Stimulated activated CD8-positive, alpha-beta memory T cell treated with anti-CD3 and anti-CD28 coated beads, Interleukin-4, amount 100 ng/mL, for 1 hour (primary cell): ENCODE measurements around the gene LEMD1.
"Not testable (repeated sequence)": the region's sequence is repeated elsewhere in the genome, so short reads cannot be mapped to it uniquely, and the experiment has no call there.

ENCODE experiments used
- DNase-seq, 2 donors: peaks; one replicate each; pipeline ENCODE4 v3.0.0-alpha.2; 2020; ENCODE audit warnings: low read depth in 2 of 2, low spot score in 1 of 2

LEMD1 gene

DNA sequence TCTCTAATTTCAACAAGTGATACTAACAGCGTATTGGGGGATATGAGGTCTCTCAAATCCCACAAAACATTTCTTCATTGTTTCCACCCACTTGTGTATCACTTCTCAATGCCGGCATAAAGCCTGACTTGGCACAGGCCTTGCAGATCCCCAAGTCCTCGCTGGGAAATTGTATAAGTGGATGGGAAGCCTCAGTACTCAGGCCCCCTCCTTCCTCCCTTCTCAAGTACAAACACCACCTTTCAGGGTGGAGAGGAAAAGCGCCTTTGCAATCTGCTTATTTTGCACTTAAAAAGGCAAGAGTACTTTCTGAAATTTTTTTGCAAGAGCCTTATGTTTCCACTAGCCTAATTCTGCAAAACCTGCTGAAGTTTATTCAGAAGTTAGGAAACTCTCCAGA, 39.3 kb downstream of the LEMD1 start:
- no peak for DNase-seq

DNA sequence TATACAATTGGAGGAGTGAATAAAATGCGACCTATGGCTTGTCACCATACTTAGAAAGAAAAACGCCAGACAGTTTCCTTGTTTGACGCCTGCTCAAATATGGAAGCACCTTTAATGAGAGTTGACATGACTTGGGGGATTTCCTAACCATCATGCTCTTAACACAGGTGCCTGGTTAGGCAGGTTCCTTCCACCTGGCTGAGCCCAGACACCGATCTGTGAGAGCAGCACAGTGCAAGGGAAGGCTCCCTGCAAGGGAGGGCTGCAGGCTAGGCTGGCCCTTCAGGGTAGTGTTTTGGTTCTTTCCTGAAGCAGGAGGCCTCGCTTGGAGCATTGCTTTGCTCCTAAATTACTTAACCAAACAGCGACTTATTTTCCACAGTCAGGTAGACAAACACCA, 40.6 kb downstream of the LEMD1 start:
- no peak for DNase-seq

DNA sequence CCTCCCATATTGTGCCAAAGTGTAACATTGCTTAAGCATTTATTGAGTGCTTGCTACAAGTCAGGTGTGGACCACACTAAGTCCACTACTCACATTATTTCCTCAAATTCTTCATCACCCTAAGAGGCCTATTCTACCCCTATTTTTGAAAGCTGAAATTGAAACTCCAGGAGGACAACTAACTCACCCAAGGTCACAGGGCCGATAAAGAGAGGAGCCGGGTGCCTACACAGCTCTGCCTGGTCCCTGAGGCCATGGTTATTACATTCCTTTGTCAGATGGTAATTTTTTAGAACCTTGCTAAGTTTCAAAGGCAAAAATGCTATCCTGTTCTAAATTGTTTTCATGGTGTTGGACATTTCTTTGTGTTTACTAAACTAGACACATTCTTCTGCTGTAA, 41.0 kb downstream of the LEMD1 start:
- DNase-seq: no peak

DNA sequence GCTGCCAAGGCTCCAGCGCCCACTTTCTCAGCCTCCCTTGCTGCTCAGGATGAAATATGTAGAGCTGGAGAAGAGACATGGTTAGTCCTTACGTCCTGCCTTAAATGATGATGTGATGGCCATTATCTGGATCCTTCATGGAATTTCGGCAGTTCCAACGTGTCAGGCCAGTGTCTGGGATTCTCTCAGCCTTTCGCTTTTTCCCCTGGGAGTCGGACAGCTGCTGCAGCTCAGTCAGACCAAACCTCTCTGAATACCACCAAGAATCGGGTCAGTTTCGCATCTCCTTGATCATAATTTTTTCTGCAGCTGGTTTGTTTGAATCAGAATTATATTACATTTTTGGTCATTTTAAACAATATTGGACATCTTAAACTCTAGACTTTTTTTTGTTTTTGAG, 42.8 kb downstream of the LEMD1 start:
- DNase-seq: no peak

DNA sequence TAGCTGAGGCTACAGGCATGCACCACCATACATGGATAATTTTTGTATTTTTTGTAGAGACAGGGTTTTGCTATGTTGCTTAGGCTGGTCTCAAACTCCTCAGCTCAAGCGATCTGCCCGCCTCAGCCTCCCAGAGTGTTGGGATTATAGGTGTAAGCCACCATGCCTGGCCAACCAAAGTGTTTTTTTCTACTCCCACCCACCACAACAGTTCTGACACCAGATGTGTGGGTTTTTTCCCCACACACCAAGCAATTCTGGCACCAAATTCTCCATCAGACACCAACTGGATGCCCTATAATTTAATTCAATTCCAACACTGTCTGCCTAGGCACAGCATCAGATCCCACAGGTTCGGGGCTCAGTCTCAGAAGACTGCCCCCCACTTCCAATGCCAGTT, 44.5 kb downstream of the LEMD1 start:
- no peak for DNase-seq

DNA sequence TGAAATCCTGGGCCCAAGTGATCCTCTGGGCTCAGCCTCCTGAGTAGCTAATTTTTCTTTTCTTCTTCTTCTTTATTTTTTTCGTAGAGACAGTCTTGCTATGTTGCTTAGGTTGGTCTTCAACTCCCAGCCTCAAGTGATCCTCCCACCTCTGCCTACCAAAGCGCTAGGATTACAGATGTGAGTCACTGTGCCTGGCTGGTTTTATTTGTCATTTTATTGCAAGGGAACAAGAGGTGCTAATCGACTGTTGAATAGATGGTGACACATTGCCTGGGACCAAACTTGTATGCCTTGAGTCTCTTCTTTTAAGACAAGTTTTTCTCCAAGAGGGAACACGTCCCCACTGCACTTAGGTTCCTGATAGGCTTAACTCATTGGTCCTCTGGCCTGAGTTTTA, 45.1 kb downstream of the LEMD1 start:
- DNase-seq: no peak

DNA sequence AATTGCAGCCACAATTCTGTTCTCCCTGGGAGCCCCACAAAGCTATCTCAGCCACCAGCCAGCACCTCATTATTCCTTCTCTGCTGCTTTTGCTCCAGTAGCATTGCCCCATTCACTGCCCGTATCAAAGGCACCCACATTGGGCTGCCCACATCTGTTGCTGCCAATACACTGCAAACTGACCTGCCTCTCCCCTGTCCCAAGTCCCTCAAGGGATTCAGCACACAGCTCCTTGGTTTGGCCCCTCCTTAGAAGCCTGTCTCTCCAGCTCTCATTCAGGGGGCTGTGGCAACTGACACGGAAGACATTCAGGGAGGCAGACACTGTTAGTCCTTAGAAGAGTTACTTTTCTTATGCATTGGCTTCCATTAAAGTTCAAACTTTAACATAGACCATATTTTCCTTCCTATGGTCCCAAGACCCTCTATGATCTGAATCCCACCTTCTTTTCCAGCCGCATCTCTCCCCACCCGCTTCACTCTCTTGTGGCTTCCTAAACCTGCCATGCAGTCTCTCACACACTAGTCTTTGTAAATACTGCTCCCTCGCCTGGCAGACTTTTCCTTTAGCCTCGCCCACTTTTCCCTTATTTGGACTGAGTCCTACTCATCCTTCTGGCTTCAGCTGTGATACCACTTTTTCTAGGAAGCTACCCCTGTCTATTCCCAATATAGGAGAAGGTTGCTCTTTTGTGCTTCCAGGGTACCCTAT, 45.9 kb downstream of the LEMD1 start:
- no peak for DNase-seq

DNA sequence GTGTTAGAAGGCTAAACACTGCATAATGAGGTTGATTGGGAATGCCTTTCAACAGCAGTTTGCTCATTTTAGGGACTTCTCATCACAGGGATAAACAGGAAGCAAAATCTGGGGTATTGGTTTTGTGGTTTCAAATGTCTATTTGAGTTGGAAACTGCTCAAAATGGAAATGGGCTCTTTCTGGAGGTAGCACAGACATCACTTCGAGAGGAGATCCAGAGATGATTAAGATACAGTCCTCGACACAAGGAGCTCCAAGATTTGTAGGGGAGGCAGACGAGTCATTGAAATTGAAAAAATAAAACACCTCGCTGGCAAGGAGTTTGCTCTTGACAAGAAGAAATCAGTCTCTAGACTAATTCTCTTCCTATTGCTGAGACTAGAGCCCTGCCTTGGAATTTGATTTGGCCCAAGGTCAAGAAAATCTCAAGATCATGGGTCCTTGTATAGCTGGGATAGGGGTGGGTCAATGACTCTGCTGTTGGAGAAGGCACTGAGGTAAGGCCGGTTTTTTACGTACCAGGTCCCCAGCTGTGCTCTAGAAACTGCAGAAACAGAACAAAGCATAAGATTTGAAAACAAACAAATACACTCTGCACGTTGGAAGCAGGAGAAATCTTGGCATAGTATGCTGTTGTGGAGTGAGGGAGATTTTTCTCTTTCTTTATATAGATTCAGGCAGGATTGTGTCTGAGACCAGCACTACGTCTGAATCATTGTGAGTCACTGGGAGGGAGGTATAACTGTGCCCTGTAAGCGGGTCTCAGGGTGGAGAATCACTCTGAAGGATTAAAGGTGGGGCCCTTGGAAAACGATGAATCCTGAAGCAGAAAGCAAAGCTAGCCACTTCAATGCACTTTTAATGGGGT, 47.4 kb downstream of the LEMD1 start:
- no peak for DNase-seq

DNA sequence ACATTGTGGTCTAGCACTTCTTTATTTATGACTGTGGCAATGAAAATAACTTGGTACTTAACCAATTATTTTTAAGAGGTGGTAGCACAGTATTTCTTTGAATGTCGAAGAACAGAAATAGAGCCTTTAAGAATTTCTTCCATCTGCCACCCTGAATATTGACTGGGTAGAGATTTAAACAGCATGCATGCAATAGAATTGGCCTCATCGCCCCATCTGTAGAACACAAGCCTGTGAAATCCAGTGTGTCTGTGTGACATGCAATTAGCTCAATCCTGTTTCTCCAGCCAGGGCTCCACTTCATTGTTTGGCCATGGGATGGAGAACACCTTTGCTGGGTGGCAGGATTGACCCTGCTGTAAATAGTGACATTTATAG, 48.1 kb downstream of the LEMD1 start:
- DNase-seq: no peak

DNA sequence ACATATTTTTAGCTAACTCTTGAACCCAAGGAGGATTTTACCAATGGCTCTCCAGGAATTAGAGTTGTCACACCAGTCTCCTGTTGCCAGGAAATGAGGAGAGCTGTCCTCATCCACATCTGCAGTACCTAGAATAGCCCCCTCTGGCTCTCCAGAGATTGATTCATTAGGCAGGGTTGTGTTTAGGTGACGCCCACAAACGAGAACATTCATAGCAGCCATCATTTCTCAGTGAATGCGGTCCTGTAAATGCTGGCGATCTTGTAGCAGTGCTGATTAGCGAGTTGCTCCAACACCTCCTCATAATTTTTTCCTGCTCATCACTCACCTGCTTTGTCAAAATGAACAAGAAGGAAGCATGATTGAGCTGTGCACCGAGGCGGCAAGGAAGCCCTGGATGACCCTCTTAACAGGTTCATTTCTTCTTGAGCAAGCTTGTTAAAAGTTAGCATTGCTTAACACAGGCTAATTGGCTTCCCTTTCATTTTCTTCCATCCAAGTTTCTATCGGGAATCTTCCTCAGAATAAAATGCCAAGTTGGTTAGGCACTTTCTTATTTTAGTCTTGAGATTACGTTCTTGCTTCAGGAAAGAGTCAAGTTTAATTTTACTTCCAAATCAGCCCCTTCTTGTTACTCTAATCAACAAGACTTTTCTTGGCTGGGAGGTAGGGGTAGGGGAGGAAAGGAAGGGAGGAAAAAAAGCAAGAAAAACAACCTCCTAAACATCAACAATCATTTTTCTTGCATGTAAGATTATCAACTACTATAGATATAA, 48.6 kb downstream of the LEMD1 start:
- no peak for DNase-seq

DNA sequence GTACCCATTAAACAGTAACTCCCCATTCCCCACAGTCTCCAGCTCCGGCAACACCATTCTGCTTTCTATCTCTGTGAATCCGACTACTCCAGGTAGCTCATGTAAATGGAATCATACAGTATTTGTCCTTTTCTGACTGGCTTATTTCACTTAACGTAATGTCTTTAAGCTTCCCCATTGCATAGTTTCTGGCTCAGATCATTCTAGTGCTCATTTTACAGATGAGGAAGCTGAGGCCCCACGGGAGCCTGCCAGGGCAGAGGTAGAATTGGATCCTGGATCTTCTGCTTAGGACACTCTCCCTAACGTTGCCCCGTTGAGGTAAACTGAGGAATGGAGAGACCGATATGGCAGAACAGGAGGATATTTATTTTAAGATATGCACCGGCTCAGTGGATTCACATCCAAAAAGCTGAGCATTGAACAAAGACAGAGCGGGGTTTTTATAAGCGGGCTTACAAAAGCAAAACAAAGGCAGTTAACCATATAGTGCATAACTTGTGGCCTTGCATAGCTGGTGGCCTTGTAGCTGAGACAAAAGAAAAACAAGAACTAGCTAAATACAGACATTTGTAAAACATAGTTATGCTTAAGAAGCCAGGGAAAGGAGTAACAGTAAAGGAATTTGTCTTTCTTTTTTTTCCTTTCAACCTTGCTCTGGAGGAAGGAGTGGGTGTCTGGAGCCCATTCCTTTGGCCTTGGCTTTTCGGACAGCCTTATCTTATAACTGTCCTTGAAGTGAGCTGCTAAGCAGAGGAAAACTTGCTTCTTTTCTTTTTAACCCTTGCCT, 49.8 kb downstream of the LEMD1 start:
- DNase-seq: no peak

DNA sequence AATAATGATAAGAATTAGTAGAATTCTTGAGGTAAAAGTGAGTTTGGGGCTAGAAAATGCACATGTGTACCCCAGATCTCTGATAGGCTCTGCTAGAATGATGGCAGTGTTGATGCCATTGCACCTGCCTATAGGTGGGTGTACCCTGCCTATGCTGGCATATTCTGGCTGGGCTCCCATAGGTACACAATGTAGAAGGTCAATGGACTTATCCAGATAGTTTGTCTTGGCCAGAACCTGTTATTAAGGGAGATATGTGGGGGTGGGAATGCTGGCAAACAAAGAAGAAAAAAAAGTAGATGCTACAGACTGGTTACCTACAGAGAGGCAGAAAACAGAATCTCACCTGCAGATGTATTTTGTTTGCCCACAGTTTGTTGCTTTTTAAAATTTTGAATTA, 51.1 kb downstream of the LEMD1 start:
- DNase-seq: no peak

DNA sequence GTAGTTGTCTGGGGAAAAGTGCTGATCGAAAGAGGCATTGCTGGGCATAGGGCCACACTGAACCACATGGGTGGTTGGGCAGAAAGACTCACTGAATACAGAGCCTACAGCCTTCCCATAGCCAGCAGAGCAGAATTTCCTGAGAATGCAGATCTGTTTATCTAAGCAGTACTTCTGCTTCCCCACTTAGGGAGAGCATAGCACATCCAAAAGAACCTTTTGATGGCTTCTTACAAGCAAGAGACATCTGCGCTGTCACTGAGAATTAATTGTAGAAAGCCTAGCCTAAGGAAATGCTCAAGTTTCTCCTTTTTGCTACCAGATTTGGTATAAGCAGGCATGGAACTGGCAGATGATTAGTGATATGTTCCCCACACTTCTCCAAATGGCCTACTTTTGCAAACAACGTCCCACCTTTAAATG, 52.1 kb downstream of the LEMD1 start:
- DNase-seq: no peak

DNA sequence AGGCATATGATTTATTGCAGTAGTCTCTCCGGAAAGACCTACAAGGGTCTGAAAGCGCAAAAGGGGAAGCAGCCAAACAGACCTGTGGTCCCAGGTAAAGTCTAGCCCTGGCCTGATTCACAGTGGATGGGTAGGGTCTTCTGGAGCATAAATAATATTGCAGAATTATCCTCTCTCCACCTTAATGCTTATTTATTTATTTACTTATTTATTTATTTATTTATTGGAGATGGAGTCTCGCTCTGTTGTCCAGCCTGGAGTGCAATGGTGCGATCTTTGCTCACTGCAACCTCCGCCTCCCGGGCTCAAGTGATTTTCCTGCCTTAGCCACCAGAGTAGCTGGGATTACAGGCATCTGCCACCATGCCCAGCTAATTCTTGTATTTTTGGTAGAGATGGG, 53.4 kb downstream of the LEMD1 start:
- DNase-seq: no peak

DNA sequence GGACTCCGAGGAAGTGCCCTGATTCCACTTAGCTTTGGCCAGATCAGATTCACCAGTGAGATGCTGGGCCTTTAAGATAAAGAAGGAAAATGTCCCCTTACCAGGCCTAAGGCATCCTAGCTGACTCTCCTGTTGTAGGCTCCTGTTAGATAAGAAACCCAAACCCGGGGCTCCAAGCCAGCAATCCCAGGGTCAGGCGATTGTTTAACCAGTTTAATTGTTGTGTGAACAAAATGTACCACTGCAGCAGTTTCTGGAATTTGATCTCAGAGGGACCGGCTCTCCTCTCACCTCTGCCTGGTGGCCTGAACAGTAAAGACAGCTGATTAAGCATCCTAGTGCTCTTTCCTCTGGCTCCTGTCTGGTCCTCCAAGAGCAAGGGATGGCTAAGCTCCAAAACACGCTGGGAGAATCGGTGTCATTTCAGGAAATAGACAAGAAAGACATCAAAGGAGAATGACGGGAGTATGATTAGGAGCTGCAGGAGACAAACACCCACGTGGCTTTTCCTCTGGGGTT, 55.9 kb downstream of the LEMD1 start:
- no peak for DNase-seq

DNA sequence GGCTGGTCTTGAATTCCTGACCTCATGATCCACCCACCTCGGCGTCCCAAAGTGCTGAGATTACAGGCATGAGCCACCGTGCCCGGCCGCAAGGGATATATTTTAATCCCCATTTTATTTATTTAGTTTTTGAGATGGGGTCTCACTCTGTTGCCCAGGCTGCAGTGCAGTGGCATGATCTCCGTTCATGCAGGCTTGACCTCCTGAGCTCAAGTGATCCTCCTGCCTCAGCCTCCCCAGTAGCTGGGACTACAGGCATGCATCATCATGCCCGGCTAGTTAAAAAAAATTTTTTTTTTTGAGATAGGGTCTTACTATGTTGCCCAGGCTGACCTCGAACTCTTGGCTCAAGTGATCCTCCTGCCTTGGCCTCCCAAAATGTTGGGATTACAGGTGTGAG, 56.8 kb downstream of the LEMD1 start:
- not testable (repeated sequence) for DNase-seq

DNA sequence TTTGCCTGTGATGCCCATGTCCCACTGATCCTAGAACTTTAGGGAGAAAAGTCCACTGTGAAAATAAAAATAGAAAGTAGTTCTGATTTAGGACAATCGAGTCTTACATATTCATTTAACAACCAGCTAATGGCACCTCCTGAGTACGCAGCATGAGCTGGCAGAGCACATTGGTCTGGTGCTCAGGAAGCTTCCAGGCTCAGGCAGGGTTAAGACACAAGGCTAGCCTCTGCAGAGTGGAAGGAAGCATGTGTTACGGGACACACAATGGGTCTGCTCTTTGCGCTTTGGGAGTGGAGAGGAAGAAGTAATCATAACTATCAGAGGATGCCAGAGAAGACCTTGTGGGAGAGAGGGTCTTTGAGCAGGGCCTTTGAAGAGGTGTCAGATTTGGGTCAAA, 61.0 kb downstream of the LEMD1 start:
- no peak for DNase-seq

DNA sequence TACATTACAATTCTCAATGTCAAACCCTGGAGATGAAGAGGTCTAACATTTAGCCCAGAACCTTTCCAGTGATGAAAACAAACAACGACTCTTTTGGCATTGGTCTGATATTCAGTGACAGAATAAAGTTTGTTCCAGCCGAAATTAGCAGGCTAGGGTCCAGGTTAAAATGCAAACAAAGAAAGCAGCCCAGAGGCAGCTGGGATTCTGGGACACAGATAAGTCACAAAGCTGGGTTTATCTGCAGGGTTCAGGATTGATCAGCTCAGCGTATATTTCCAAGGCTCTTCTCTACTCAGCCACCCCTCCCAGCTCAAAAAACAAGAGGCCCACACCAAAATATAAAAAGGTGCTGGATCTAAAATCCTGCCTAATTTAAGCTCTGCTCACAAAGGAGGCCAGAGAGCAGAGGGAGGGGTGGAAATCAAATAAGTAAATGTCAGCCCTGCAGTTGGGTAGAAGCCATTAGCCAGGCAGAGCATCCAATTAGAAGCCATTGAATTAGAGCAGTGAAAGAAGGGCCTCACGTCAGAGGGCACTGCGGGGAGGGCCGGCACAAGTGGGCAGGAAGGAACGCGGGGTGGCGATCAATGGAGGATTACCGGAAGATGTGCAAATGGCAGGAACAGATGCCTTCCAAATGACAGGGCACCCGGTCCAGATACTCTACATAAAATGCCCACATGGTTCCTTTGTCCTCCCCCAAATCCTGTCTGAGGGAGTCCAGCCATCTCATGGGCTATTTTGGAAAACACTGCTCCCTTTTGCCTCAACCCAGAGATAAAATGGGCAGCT, 61.9 kb downstream of the LEMD1 start:
- no peak for DNase-seq

DNA sequence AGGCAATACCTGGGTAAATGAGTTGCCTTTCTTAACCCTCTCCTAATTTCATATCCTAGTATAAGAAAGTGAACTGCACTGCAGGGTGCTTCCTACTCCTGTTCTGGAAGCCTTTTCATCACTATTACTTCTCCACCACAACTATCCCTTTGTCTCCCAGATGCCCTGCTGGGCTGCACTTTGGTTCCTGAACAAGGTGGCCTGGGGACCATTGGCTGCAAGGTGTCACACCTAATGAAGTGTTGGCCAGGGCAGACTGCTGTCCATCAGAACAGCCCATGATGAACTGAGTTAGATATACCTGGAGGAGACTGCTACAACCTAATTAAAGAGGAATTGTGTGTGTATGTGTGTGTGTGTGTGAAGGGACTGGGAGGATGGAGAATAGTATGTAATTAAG, 63.3 kb downstream of the LEMD1 start:
- no peak for DNase-seq

DNA sequence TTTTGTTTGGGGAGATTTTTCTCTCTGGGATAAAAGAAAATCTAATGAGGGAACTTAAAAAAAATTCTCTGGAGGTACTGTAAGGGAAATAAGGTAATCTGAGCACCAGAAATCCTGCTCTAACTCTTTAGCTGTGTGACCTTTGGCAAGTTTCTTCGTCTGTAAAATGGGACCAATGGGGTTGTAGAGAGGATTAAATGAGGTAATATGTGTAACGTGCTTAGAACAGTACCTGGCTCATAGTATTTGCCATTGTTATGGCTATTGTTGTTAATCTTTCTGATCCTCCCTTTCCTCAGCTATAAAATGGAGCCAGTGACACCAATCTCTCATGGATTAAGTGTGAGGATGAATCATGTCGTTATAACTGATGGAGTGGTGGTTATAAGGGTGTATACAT, 64.3 kb downstream of the LEMD1 start:
- DNase-seq: no peak
